Measurements from ENCODE around the gene CCZ1B.
A peak's percentile ranks its signal among the peaks of the same experiment; 100 is the strongest.
"Not testable (repeated sequence)": the region's sequence is repeated elsewhere in the genome, so short reads cannot be mapped to it uniquely, and the experiment has no call there.

DNA sequence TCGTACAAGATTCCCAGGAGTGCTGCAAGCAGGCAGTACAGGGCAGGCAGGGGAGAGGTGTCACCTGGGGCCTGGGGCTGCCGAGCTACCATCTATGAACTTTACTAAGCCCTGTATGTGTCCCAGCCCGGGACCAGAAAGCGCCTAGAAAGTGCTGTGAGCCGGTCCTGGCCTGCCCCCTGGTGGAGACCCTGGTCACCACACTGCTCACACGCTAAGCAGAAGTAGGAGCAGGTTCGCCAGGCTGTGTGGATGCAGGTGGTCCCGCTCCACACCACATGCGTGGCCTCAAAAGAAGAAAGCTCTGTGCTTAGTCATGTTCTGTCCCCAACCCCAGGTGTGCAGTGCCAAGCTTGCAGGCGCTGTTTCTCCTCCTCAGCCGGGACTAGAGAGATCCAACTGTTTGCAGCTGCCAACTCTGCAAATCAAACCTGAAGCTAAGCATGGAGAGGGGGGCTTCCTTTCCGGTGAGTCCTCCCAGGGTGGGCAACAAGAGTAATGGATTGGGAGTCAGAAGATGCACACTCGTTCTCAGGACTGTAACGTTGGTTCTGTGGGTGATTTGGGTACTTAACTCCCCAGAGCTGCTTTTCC, 31.7 kb upstream of the CCZ1B start:
- peak in 4 of 5 experiments; percentile 45 to 71 (median 62) for TF ChIP-seq CTCF (IDR thresholded peaks at IDR 0.05 in 4 of 5, conservative IDR thresholded peaks at IDR 0.05 in 1 of 5)
- TF ChIP-seq POLR2A (IDR thresholded peaks at IDR 0.05): not testable (repeated sequence)

Data from gastrocnemius medialis (tissue), 4 donors.